Stomach (tissue), 9 donors: Measurements from ENCODE around the gene TRDN. TPM values are rescaled to one million over a fixed set of nuclear protein-coding genes. Genes with fewer than 3 reads are reported as not detected.

Source experiments
- DNase-seq, 2 donors: peaks; one replicate each; pipeline versions ENCODE4 v3.0.0 to v3.0.0-alpha.2; 2013 to 2019
- H3K27ac ChIP-seq, 5 donors: fragments of 200-600 bp in 4 of 5; sonication (generic) in 4 of 5; one replicate each; pipeline ENCODE4 v1.5.1; 2013 to 2019; ENCODE audit warnings: mild to moderate bottlenecking in 1 of 5, moderate library complexity in 1 of 5
- H3K27me3 ChIP-seq, 3 donors: fragments of 200-600 bp; sonication (generic); one replicate each; pipeline ENCODE4 v1.5.1; 2017 to 2019; ENCODE audit warnings: mixed run types in 1 of 3
- H3K36me3 ChIP-seq, 4 donors: fragments of 200-600 bp; sonication (generic); 1 replicate in 3 of 4; 2 replicates in 1 of 4; pipeline ENCODE4 v1.5.1; 2016 to 2019
- H3K4me1 ChIP-seq, 4 donors: fragments of 200-600 bp; sonication (generic); one replicate each; pipeline ENCODE4 v1.5.1; 2016 to 2019
- H3K4me3 ChIP-seq, 4 donors: fragments of 200-600 bp; sonication (generic) in 3 of 4; one replicate each; pipeline ENCODE4 v1.5.1; 2016 to 2019; ENCODE audit warnings: mild to moderate bottlenecking in 1 of 4
- H3K9me3 ChIP-seq, 4 donors: fragments of 200-600 bp; sonication (generic); one replicate each; pipeline ENCODE4 v1.5.1; 2016 to 2019
- CTCF ChIP-seq, 7 experiments: fragments of 450-650 bp in 4 of 7; fragments of 200-600 bp in 3 of 7; sonication (generic) in 3 of 7; IDR thresholded peaks; one replicate each; pipeline ENCODE4 v1.5.1; 2016 to 2019; ENCODE audit warnings: antibody characterized with exemption in 7 of 7, control low read depth in 2 of 7, mild to moderate bottlenecking in 1 of 7
- EP300 ChIP-seq: sonication (generic); formaldehyde crosslinking; IDR thresholded peaks from one replicate; pipeline ENCODE4 v1.6.1; 2017; ENCODE audit warnings: antibody characterized with exemption
- POLR2A ChIP-seq, 4 donors: fragments of 450-650 bp; IDR thresholded peaks; one replicate each; pipeline ENCODE4 v1.6.1; 2016; ENCODE audit warnings: antibody characterized with exemption in 4 of 4, control low read depth in 2 of 4, mild to moderate bottlenecking in 1 of 4, moderate library complexity in 1 of 4
- POLR2AphosphoS5 ChIP-seq, 3 donors: sonication (generic); formaldehyde crosslinking; IDR thresholded peaks; one replicate each; pipeline ENCODE4 v1.6.1; 2016; ENCODE audit warnings: antibody characterized with exemption in 3 of 3
- WGBS, 5 donors: extraction: QIAGEN DNeasy Blood & Tissue Kit in 3 of 5; methylation state at CpG; one replicate each; pipeline versions ENCODE4 v1.1.5 to v1.1.7; 2013 to 2018; 5-methylcytosine and 5-hydroxymethylcytosine counted together
- intact Hi-C: fragments of 100-400 bp; cut with DNase I; formaldehyde crosslinking; loops from one replicate; pipeline ENCODE4 v1.15.1; 2023; ENCODE audit warnings: low total_unique reads
- polyA plus RNA-seq, 3 donors: library from polyadenylated mRNA; stranded (reverse); fragments of 200-250 nt; gene quantifications; one replicate each; pipeline ENCODE4 v1.2.3, GENCODE V29; 2013
- total RNA-seq, 5 donors: library from RNA; depleted of rRNA; stranded (reverse); fragments of >200 nt; gene quantifications; one replicate each; pipeline versions ENCODE4 v1.1.0 to v1.2.3, GENCODE V29; 2014 to 2016
- donor health status: healthy with polysubstance abuse.
- donor health status: Bipolar disorder and iron deficiency.
- donor health status: healthy.

TRDN gene
- total and polyA plus RNA-seq, 8 donors = 0.18 to 2.4 TPM; not detected in 6

DNA sequence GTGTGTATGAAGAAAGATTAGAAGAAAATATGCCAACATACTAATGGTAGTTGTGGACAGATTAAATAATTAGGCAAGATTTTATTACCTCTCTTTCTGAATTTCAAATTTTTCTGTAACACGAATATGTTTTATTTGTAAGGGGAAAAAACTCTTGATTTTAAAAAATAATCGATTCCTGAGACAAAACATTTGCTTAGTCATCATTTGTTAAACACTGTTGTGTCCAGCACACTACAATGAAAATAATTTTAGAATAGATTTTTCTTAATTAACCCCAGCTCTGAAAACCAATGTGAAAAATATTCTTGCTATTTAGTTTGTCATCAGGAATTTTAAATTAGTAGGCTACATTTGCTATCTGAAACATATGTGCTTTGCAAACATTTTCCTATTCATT is 253.0 kb downstream of the TRDN start:
- no peaks in the 10 kb centered on the region for H3K4me1 ChIP-seq
- no peak overlapping the region for H3K27ac ChIP-seq
- H3K36me3 ChIP-seq = no peaks in the 10 kb centered on the region
- no peaks in the 10 kb centered on the region for H3K9me3 ChIP-seq
- no peaks in the 10 kb centered on the region for H3K27me3 ChIP-seq
- no peak for DNase-seq
- TF ChIP-seq CTCF (IDR thresholded peaks at IDR 0.05) (no peak), POLR2AphosphoS5 (IDR thresholded peaks at IDR 0.05) (no peak), POLR2A (IDR thresholded peaks at IDR 0.05) (no peak), EP300 (no peak)
- no peak overlapping the region for H3K4me3 ChIP-seq
- intact Hi-C loops = no loop called here
- 54 to 73% (median 67%) methylated on average over 2 of the region's 2 CpGs for WGBS, 5 donors

DNA sequence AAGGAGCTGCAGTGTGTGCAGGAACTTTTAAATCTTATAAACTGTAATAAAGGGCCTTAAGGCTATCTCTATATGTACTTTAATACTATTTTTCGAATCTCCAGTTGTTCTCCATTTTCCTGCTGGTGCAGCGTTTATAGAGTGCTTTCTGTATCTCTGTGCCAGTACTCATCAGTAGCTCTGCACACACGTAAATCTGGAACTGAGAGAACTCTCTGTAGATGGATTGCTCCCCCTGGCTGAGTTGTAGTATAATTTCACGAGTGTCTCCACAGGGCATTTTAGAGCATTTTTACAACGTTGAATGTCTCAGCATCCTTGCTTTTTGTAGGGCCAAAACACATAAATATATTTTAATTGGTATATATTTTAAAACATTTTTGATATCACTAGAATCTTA is 256.5 kb downstream of the TRDN start:
- intact Hi-C loops = no loop called here
- 17 to 30% (median 18%) methylated on average over 5 of the region's 5 CpGs for WGBS, 5 donors
- H3K27me3 ChIP-seq = no peaks in the 10 kb centered on the region
- no peak overlapping the region for H3K4me3 ChIP-seq
- no peak overlapping the region for H3K27ac ChIP-seq
- H3K9me3 ChIP-seq = no peaks in the 10 kb centered on the region
- peak in 1 of 2 donors; percentile 37 for DNase-seq
- H3K36me3 ChIP-seq = no peaks in the 10 kb centered on the region
- H3K4me1 ChIP-seq = no peaks in the 10 kb centered on the region
- no peak for TF ChIP-seq CTCF (IDR thresholded peaks at IDR 0.05)

DNA sequence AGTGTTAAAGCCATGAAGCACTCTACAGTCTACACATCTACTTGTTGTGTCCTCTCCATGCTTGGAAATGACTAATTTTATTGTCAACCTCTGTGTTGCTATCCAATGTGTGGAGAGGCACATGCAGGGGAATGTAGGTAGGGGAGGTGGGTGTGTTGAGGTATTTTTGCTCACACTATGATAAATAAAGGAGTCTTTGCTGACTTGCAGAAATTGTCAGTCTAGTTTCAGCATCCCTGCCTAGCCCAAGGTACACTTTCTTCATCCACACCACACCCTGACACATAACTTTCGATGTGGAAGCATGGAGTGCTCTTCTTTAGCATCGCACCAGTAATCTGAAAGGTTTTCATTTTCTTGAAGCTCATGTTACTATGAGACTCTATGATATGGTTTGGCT is 264.0 kb downstream of the TRDN start:
- no peak for TF ChIP-seq EP300
- TF ChIP-seq POLR2A (IDR thresholded peaks at IDR 0.05) = no peak
- Histone ChIP-seq H3K27me3 (no peaks in the 10 kb centered on the region), H3K36me3 (no peaks in the 10 kb centered on the region), H3K4me1 (no peaks in the 10 kb centered on the region), H3K4me3 (no peak overlapping the region), H3K27ac (no peak overlapping the region), H3K9me3 (no peaks in the 10 kb centered on the region)
- intact Hi-C loops = no loop called here
- WGBS, 5 donors = 78 to 93% (median 90%) methylated on average over 2 of the region's 2 CpGs
- no peak for DNase-seq

DNA sequence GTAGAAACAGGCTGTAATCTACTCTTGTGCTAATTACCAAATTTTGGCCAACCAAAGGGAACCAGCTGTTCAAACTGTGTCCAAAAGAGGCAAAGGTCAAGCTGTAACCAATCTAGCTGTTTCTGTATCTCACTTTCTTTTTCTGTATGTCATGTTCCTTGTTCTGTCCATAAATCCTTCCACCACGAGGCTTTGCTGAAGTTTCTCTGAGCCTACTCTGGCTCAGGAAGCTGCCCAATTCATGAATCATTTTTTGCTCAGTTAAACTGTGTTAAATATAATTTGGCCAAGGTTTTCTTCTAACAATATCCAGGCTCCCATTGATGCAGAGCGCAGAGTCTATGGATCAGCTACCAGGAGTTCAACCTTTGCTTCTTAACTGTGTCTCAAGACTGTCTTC is 272.8 kb downstream of the TRDN start:
- TF ChIP-seq POLR2AphosphoS5 (IDR thresholded peaks at IDR 0.05) (no peak), CTCF (IDR thresholded peaks at IDR 0.05) (no peak), POLR2A (IDR thresholded peaks at IDR 0.05) (no peak), EP300 (no peak)
- H3K4me3 ChIP-seq = no peak overlapping the region
- no peaks in the 10 kb centered on the region for H3K27me3 ChIP-seq
- no peaks in the 10 kb centered on the region for H3K4me1 ChIP-seq
- H3K9me3 ChIP-seq = no peaks in the 10 kb centered on the region
- H3K27ac ChIP-seq = no peak overlapping the region
- H3K36me3 ChIP-seq = no peaks in the 10 kb centered on the region
- intact Hi-C loops = no loop called here
- 64 to 76% (median 75%) methylated on average over 2 of the region's 2 CpGs for WGBS, 5 donors
- DNase-seq = no peak

- intact Hi-C loops = no loop called here
- Histone ChIP-seq H3K4me3 (no peak overlapping the region), H3K36me3 (no peaks in the 10 kb centered on the region), H3K9me3 (no peaks in the 10 kb centered on the region), H3K27me3 (no peaks in the 10 kb centered on the region), H3K4me1 (no peaks in the 10 kb centered on the region), H3K27ac (no peak overlapping the region)
- 62 to 78% (median 73%) methylated on average over 2 of the region's 2 CpGs for WGBS, 5 donors
- TF ChIP-seq POLR2AphosphoS5 (IDR thresholded peaks at IDR 0.05) (no peak), CTCF (IDR thresholded peaks at IDR 0.05) (no peak), POLR2A (IDR thresholded peaks at IDR 0.05) (no peak), EP300 (no peak)
- DNase-seq = no peak
These were observed 276.4 kb downstream of the TRDN start for GRCh38 chr6:123360359-123360758.
